ENCODE results near the gene HGS.

HGS gene

DNA sequence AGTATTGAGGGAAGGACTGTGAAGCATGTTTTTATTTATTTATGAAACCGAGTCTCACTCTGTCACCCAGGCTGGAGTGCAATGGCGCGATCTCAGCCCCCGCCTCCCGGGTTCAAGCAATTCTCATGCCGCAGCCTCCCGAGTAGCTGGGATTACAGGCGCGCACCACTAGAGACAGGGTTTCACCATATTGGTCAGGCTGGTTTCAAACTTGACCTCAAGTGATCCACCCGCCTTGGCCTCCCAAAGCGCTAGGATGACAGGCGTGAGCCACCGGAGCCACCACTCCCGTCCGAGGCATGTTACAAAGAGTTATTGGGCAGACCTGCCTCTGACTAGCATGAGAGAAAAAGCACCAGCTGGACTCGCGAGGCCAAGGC lies 22.4 kb downstream of the HGS start:
- H3K4me3 ChIP-seq (ENCODE audit: low read depth, low read length): no peak overlapping the region
- no peak for DNase-seq (ENCODE audit: low read depth)
- TF ChIP-seq, protein P1, sequence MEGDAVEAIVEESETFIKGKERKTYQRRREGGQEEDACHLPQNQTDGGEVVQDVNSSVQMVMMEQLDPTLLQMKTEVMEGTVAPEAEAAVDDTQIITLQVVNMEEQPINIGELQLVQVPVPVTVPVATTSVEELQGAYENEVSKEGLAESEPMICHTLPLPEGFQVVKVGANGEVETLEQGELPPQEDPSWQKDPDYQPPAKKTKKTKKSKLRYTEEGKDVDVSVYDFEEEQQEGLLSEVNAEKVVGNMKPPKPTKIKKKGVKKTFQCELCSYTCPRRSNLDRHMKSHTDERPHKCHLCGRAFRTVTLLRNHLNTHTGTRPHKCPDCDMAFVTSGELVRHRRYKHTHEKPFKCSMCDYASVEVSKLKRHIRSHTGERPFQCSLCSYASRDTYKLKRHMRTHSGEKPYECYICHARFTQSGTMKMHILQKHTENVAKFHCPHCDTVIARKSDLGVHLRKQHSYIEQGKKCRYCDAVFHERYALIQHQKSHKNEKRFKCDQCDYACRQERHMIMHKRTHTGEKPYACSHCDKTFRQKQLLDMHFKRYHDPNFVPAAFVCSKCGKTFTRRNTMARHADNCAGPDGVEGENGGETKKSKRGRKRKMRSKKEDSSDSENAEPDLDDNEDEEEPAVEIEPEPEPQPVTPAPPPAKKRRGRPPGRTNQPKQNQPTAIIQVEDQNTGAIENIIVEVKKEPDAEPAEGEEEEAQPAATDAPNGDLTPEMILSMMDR (IDR thresholded peaks at IDR 0.05; ENCODE audit: low read depth, low read length, missing control alignments): no peak

DNA sequence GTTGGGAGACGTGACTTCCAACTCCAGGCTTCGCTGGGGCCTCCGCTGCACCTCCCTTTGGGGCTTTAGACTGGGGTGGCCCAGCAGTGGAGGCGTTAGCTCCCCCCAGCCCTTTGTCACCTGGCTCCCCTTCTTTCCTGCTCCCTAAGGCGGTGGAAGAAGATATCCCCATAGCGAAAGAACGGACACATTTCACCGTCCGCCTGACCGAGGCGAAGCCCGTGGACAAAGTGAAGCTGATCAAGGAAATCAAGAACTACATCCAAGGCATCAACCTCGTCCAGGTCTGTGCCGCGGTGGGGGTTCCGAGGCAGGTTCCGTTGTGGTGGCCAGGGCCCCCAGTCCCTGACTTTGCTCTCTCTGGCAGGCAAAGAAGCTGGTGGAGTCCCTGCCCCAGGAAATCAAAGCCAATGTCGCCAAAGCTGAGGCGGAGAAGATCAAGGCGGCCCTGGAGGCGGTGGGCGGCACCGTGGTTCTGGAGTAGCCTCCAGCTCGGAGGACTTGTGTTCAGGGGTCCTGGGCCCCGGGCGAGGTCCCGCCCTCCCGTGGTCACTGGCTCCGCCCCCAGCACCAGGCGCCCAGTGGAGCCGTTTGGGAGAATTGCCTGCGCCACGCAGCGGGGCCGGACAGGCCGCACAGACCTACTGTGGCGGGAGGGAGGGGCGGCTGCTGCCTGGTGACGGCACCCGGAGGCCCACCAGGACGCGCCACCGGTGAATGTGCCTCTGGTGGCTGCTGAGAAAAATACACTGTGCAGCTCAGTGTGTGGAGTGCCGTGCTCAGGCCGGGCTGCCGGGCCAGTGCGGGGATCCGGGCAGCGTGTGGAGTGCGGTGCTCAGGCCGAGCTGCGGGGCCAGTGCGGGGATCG lies 23.2 kb downstream of the HGS start:
- no peak for DNase-seq (ENCODE audit: low read depth)
- TF ChIP-seq, protein P1 (IDR thresholded peaks at IDR 0.05; ENCODE audit: low read depth, low read length, missing control alignments): peak; percentile 17

DNA sequence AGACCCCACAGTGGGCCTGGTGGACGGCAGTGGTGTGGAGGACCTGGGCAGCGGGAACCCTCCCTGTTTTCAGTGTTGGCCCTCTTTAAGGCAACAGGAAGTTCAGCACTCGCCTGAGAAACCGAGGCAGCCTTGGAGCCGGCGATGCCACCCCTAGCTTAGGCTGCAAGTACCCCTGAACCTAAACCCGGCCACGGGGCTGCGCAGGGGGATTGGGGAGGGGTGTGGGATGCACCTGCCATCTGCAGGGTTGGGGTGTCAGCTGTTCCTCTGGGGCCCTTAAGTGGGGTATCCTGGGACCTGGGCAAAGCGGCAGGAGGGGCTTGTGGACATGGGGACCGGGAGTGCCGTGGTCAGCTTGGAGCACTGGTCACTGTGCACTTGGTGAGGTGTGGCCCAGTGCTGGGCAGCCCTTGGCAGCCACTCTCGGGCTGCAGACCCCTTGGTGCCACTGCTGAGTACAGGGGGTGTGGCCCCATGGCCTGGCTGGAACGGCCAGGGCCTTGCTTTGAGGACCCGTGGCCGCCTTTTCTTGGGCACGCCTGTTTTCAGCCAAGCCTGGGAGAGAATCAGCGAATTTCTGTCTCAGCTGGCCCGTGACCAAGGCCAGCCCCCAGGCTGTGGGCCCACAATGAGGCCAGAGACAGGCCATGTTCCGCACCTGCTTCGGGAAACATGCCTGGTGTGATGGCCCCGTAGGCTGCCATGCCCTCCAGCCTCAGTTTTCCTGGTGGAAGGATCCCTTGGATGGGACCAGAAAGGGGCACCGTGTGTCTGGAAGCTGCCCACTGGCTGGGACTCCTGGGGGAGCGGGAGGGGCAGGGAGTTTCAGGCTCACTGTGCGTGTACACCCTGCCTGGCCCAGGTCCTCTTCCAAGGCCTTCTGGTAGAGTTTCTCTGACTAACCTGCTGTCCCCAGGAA lies 24.2 kb downstream of the HGS start:
- no peak overlapping the region for H3K4me3 ChIP-seq (ENCODE audit: low read depth, low read length)
- DNase-seq (ENCODE audit: low read depth): no peak
- TF ChIP-seq, protein P1 (IDR thresholded peaks at IDR 0.05; ENCODE audit: low read depth, low read length, missing control alignments): no peak

More for the DNA sequence above, 23.2 kb downstream of the HGS start:
- no peak overlapping the region for H3K4me3 ChIP-seq (ENCODE audit: low read depth, low read length)

DNA sequence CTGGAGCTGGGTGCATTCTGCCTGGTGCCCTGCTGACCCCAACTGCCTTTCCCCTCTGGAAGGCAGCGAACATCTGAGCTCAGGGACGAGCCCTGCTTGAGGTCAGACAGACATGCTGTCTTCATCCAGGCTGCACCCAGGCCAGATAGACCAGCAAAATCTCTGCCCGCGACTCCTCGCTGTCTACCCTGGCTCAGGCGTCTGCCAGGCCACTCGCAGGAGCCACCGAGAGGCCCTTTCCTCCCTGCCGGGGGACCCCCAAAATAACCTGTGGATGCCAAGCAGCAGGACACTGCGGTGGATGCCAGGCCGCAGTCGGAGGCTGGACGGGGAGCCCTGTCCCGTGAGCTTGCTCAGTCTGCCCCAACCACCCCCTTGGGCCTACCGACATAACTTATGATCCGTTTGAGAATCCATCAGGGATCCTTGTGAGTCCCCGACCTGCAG lies 25.0 kb downstream of the HGS start:
- no peak for DNase-seq (ENCODE audit: low read depth)
- TF ChIP-seq, protein P1 (IDR thresholded peaks at IDR 0.05; ENCODE audit: low read depth, low read length, missing control alignments): no peak
- no peak overlapping the region for H3K4me3 ChIP-seq (ENCODE audit: low read depth, low read length)

DNA sequence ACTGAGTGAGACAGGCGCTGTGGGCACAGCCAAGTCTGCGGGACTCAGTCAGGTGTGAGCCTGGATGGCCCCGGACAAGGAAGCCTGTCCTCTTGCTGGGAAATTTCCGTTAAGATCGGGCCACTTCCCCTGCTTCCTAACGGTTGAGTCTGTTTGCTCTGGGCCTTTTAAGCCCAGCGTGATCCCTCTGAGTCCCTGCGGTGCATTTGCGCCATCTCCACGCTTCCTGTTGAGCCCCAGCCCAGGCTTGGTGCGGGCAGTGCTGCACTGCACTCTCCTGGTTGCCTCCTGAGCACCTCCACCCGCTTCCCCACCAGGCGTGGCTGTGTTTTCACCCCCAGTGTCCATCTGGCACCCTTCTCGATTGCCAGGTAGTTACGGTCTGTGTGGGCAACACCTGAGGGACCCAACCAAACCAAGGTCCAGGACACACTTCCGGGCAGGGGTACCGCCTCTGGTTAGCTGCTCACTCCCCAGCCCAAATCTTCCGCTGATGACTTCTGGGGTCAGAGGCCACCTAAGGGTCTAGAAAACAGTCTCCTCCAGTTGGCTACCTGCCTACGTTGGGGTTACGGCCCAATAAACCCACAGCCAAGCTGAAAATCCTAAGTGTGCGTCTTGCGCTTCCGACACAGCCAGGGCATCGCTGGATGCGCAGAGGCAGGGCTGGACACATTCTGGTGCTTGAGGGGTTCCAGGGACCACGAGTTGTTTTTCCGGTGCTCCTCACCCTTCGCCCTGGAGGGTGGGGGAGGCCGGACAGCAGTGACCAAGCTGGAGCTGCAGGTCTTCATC lies 26.9 kb downstream of the HGS start:
- TF ChIP-seq, protein P1 (IDR thresholded peaks at IDR 0.05; ENCODE audit: low read depth, low read length, missing control alignments): no peak
- no peak for DNase-seq (ENCODE audit: low read depth)
- peak overlapping the region; percentile 47 for H3K4me3 ChIP-seq (ENCODE audit: low read depth, low read length)

DNA sequence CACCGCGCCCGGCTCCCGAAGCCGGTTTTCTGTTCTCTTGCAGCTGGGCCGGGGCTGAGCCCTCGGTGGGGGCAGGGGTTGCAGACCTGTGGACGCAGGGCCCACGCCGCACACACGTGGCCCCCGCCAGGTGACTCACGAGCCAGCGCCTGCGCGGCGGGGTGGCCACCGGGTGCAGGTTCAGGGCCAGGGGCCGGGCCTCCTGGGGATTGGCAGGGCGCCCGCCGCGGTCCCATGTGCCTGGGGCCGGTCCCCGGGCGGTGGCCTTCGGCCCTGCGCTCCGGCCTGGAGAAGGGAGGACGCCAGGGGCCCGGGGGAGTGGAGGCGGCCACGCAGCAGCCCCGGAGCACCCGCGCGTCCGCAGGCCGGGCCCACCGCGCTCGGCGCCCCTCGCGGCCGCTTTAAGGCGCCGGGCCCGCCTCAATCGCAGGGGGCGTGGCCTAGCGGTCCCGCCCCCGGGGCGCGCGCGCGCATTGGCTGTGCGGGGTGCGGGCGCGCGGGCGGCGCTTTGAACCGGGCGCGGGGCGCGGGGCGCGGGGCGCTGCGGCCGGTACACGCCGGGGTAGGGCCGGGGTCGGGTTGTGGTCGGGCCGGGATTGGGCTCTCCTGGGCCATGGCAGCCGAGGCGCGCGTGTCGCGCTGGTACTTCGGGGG lies 28.1 kb downstream of the HGS start, which contains the start of gene SLC25A10:
SLC25A10 (plus strand) TSS at position 471 of the 654 bp plus-strand sequence; CDS start at position 614, 143 bp downstream.
- TF ChIP-seq, protein P1 (IDR thresholded peaks at IDR 0.05; ENCODE audit: low read depth, low read length, missing control alignments): no peak
- peak within 1 kb of the TSS; percentile 80 for H3K4me3 ChIP-seq (ENCODE audit: low read depth, low read length)
- peak; percentile 49 for DNase-seq (ENCODE audit: low read depth)

All from GM12864 (cell line).